Measurements from ENCODE around the gene FRY. TPM values are rescaled to one million over a fixed set of nuclear protein-coding genes. Genes with fewer than 3 reads are reported as not detected.

FRY gene
- total and polyA plus RNA-seq, 2 of the 13 experiments (the other 11 are each of a cell fraction or from before 2014, with no cell fraction given): 8.2 to 13.1 TPM

DNA sequence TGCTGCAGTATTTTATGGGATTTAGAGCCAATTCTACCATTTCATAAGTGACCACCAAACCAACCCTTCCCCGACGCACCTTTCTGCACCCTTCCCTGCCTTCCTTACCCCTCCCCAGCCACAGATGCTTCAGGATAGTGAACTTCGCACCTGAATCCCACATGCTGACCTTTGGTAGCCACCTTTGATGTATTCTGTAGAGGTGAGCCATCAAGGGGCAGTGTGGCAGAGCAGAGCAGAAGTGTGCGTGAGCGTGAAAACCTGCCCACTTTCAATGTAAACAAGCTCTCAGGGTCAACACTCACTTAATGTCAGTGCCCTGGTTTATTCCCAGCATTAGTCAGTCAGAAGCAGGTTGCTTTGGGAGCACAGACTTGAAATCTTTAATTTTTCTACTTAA, 107.7 kb downstream of the FRY start (continued):
- TF ChIP-seq, protein P1, sequence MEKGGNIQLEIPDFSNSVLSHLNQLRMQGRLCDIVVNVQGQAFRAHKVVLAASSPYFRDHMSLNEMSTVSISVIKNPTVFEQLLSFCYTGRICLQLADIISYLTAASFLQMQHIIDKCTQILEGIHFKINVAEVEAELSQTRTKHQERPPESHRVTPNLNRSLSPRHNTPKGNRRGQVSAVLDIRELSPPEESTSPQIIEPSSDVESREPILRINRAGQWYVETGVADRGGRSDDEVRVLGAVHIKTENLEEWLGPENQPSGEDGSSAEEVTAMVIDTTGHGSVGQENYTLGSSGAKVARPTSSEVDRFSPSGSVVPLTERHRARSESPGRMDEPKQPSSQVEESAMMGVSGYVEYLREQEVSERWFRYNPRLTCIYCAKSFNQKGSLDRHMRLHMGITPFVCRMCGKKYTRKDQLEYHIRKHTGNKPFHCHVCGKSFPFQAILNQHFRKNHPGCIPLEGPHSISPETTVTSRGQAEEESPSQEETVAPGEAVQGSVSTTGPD (CRISPR knock-in tag; IDR thresholded peaks at IDR 0.05): no peak
- TF ChIP-seq HNRNPUL1 (IDR thresholded peaks at IDR 0.05; ENCODE audit: low read depth, low read length) (no peak), ZNF816 (CRISPR knock-in tag; IDR thresholded peaks at IDR 0.05; ENCODE audit: borderline replicate concordance) (no peak), KLF9 (CRISPR knock-in tag; IDR thresholded peaks at IDR 0.05; ENCODE audit: low read depth) (no peak), STAG1 (CRISPR knock-in tag; IDR thresholded peaks at IDR 0.05) (peak; percentile 29), ZNF20 (CRISPR knock-in tag; IDR thresholded peaks at IDR 0.05) (no peak), ZNF549 (CRISPR knock-in tag; IDR thresholded peaks at IDR 0.05) (no peak), SP140L (CRISPR knock-in tag; IDR thresholded peaks at IDR 0.05; ENCODE audit: borderline replicate concordance) (no peak), REL (CRISPR knock-in tag; conservative IDR thresholded peaks at IDR 0.05) (no peak), KDM4B (CRISPR knock-in tag; IDR thresholded peaks at IDR 0.05) (no peak)
- TF ChIP-seq, protein P2, sequence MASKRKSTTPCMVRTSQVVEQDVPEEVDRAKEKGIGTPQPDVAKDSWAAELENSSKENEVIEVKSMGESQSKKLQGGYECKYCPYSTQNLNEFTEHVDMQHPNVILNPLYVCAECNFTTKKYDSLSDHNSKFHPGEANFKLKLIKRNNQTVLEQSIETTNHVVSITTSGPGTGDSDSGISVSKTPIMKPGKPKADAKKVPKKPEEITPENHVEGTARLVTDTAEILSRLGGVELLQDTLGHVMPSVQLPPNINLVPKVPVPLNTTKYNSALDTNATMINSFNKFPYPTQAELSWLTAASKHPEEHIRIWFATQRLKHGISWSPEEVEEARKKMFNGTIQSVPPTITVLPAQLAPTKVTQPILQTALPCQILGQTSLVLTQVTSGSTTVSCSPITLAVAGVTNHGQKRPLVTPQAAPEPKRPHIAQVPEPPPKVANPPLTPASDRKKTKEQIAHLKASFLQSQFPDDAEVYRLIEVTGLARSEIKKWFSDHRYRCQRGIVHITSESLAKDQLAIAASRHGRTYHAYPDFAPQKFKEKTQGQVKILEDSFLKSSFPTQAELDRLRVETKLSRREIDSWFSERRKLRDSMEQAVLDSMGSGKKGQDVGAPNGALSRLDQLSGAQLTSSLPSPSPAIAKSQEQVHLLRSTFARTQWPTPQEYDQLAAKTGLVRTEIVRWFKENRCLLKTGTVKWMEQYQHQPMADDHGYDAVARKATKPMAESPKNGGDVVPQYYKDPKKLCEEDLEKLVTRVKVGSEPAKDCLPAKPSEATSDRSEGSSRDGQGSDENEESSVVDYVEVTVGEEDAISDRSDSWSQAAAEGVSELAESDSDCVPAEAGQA (IDR thresholded peaks at IDR 0.05; ENCODE audit: low read depth): no peak
- TF ChIP-seq, protein P2 (CRISPR knock-in tag; IDR thresholded peaks at IDR 0.05; ENCODE audit: borderline replicate concordance): no peak
- TF ChIP-seq, protein P3, sequence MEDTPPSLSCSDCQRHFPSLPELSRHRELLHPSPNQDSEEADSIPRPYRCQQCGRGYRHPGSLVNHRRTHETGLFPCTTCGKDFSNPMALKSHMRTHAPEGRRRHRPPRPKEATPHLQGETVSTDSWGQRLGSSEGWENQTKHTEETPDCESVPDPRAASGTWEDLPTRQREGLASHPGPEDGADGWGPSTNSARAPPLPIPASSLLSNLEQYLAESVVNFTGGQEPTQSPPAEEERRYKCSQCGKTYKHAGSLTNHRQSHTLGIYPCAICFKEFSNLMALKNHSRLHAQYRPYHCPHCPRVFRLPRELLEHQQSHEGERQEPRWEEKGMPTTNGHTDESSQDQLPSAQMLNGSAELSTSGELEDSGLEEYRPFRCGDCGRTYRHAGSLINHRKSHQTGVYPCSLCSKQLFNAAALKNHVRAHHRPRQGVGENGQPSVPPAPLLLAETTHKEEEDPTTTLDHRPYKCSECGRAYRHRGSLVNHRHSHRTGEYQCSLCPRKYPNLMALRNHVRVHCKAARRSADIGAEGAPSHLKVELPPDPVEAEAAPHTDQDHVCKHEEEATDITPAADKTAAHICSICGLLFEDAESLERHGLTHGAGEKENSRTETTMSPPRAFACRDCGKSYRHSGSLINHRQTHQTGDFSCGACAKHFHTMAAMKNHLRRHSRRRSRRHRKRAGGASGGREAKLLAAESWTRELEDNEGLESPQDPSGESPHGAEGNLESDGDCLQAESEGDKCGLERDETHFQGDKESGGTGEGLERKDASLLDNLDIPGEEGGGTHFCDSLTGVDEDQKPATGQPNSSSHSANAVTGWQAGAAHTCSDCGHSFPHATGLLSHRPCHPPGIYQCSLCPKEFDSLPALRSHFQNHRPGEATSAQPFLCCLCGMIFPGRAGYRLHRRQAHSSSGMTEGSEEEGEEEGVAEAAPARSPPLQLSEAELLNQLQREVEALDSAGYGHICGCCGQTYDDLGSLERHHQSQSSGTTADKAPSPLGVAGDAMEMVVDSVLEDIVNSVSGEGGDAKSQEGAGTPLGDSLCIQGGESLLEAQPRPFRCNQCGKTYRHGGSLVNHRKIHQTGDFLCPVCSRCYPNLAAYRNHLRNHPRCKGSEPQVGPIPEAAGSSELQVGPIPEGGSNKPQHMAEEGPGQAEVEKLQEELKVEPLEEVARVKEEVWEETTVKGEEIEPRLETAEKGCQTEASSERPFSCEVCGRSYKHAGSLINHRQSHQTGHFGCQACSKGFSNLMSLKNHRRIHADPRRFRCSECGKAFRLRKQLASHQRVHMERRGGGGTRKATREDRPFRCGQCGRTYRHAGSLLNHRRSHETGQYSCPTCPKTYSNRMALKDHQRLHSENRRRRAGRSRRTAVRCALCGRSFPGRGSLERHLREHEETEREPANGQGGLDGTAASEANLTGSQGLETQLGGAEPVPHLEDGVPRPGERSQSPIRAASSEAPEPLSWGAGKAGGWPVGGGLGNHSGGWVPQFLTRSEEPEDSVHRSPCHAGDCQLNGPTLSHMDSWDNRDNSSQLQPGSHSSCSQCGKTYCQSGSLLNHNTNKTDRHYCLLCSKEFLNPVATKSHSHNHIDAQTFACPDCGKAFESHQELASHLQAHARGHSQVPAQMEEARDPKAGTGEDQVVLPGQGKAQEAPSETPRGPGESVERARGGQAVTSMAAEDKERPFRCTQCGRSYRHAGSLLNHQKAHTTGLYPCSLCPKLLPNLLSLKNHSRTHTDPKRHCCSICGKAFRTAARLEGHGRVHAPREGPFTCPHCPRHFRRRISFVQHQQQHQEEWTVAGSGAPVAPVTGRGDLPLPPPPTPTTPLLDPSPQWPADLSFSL (CRISPR knock-in tag; IDR thresholded peaks at IDR 0.05): no peak
- TF ChIP-seq, protein P4, sequence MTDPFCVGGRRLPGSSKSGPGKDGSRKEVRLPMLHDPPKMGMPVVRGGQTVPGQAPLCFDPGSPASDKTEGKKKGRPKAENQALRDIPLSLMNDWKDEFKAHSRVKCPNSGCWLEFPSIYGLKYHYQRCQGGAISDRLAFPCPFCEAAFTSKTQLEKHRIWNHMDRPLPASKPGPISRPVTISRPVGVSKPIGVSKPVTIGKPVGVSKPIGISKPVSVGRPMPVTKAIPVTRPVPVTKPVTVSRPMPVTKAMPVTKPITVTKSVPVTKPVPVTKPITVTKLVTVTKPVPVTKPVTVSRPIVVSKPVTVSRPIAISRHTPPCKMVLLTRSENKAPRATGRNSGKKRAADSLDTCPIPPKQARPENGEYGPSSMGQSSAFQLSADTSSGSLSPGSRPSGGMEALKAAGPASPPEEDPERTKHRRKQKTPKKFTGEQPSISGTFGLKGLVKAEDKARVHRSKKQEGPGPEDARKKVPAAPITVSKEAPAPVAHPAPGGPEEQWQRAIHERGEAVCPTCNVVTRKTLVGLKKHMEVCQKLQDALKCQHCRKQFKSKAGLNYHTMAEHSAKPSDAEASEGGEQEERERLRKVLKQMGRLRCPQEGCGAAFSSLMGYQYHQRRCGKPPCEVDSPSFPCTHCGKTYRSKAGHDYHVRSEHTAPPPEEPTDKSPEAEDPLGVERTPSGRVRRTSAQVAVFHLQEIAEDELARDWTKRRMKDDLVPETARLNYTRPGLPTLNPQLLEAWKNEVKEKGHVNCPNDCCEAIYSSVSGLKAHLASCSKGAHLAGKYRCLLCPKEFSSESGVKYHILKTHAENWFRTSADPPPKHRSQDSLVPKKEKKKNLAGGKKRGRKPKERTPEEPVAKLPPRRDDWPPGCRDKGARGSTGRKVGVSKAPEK (CRISPR knock-in tag; IDR thresholded peaks at IDR 0.05; ENCODE audit: borderline replicate concordance): no peak

All from HepG2 (cell line).